ENCODE results near the gene ZAR1.

GRCh38 chr4:48539597-48539996 lies 49.5 kb downstream of the ZAR1 start:
- TF ChIP-seq CTBP1 (IDR thresholded peaks at IDR 0.05; ENCODE audit: borderline replicate concordance): no peak
- TF ChIP-seq ELF4 (IDR thresholded peaks at IDR 0.05): no peak

Data from HEK293T (cell line).